NCI-H774 (cell line): Measurements from ENCODE around the gene FAM20C.
"Not testable (repeated sequence)": the region's sequence is repeated elsewhere in the genome, so short reads cannot be mapped to it uniquely, and the experiment has no call there.

ENCODE experiments used
- DNase-seq: peaks from one replicate; lab custom pipeline; 2025; lab: John Stamatoyannopoulos, UW

The FAM20C gene

GRCh38 chr7:259191-259505 is 66.8 kb downstream of the FAM20C start:
- DNase-seq = no peak

- no peak for DNase-seq
Measured at GRCh38 chr7:259751-260405, 67.5 kb downstream of the FAM20C start.

- no peak for DNase-seq
Measured at GRCh38 chr7:260441-261281, 68.3 kb downstream of the FAM20C start.

GRCh38 chr7:261341-262250 is 69.2 kb downstream of the FAM20C start:
- DNase-seq = no peak

GRCh38 chr7:262251-262572 is 69.8 kb downstream of the FAM20C start:
- DNase-seq = no peak

- not testable (repeated sequence) for DNase-seq
Measured at GRCh38 chr7:262631-263311, 70.4 kb downstream of the FAM20C start.

- not testable (repeated sequence) for DNase-seq
Measured at GRCh38 chr7:263483-264351, 71.3 kb downstream of the FAM20C start.

- no peak for DNase-seq
Measured at GRCh38 chr7:264541-265191, 72.3 kb downstream of the FAM20C start.

- DNase-seq = no peak
Measured at GRCh38 chr7:265192-265997, 73.0 kb downstream of the FAM20C start.

- DNase-seq = no peak
Measured at GRCh38 chr7:265998-266850, 73.9 kb downstream of the FAM20C start.

- DNase-seq = no peak
Measured at GRCh38 chr7:266851-267840, 74.8 kb downstream of the FAM20C start.

GRCh38 chr7:268991-269390 is 76.6 kb downstream of the FAM20C start:
- no peak for DNase-seq

- DNase-seq = no peak
Measured at GRCh38 chr7:269721-270120, 77.3 kb downstream of the FAM20C start.

GRCh38 chr7:270351-270983 is 78.1 kb downstream of the FAM20C start:
- no peak for DNase-seq

GRCh38 chr7:271266-272107 is 79.1 kb downstream of the FAM20C start:
- DNase-seq = no peak

- DNase-seq = no peak
Measured at GRCh38 chr7:272108-272615, 79.8 kb downstream of the FAM20C start.
